ENCODE measurements around the gene DFFB.

Gene DFFB

DNA sequence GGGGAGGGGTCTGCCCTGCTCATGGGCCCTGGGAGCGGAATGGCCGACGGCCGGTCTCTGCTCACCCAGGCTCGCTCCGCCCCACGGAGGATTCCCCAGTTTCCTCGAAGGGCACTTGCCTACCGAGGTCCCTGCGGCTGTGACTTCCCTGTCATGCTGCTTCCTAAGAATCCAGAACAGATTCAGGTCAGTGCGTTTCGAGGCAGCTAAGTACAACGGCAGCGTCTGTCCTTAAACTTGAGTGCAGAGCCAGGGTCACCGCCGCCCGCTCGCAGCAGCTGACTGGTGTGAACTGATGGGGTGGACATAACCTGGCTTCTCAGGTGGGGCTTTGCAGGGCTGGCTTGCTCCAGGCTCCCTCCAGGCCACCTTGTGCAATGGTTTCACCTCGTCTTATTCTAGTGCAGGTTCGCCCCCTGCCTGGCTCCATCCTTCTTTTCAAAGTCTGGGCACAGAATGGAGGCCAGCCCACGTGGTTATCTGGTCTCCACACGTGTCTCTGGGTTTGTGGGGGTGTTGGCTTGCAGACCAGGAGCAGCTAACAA is 50.4 kb downstream of the DFFB start:
- H2BK12ac ChIP-seq (ENCODE audit: low read length), result no peak overlapping the region
- peak overlapping the region; percentile 83 for H2BK5ac ChIP-seq (ENCODE audit: low read length)
- H3K4me2 ChIP-seq (ENCODE audit: insufficient read depth, low read length, poor library complexity, severe bottlenecking), result no peak overlapping the region
- H2BK15ac ChIP-seq (ENCODE audit: low read length), result peak overlapping the region; percentile 62
- H3K27me3 ChIP-seq (ENCODE audit: control insufficient read depth in 3 of 3, insufficient read depth in 3 of 3, low read depth in 1 of 3, low read length in 3 of 3), result peaks cover 0 to 10% (median 0%) of the 10 kb centered on the region in 3 experiments
- H3K18ac ChIP-seq (ENCODE audit: low read length), result no peak overlapping the region
- H2AK5ac ChIP-seq (ENCODE audit: low read depth, low read length), result peak overlapping the region; percentile 92
- no peak overlapping the region for H2AFZ ChIP-seq (ENCODE audit: low read length)
- DNase-seq (ENCODE audit: low spot score), result no peak
- no peak overlapping the region for H3K9ac ChIP-seq (ENCODE audit: low read depth, low read length, poor library complexity)
- no peaks in the 10 kb centered on the region for H3K36me3 ChIP-seq (replicated peaks in 1 of 2; ENCODE audit: control insufficient read depth in 2 of 2, insufficient read depth in 2 of 2, low read length in 2 of 2)
- no peak overlapping the region for H3K23ac ChIP-seq (ENCODE audit: low read depth, low read length, poor library complexity)
- H3K14ac ChIP-seq (ENCODE audit: low read length), result no peak overlapping the region
- peaks cover 9 to 25% of the 10 kb centered on the region in 2 donors for H3K4me1 ChIP-seq (ENCODE audit: control insufficient read depth in 2 of 2, insufficient read depth in 1 of 2, low read depth in 1 of 2, low read length in 2 of 2)
- no peak overlapping the region for H3K27ac ChIP-seq (replicated peaks; ENCODE audit: low read length)
- H3K79me1 ChIP-seq (ENCODE audit: low read depth, low read length), result peaks cover 3% of the 10 kb centered on the region
- H3K4me3 ChIP-seq (ENCODE audit: low read length in 2 of 2), result no peak overlapping the region
- no peak overlapping the region for H4K8ac ChIP-seq (ENCODE audit: low read depth, low read length)
- no peak overlapping the region for H4K91ac ChIP-seq (ENCODE audit: low read depth, low read length, poor library complexity)
- H3K4ac ChIP-seq (ENCODE audit: low read length), result no peak overlapping the region
- no CpG with 5 or more reads among the region's 22 CpGs for WGBS, 2 donors (ENCODE audit: extremely low coverage in 2 of 2, insufficient read length in 2 of 2, insufficient replicate concordance in 1 of 2)
- no peak overlapping the region for H2BK120ac ChIP-seq (ENCODE audit: low read depth, low read length)
- H3K9me3 ChIP-seq (replicated peaks in 1 of 2; ENCODE audit: control insufficient read depth in 2 of 2, insufficient read depth in 1 of 2, low read depth in 1 of 2, low read length in 2 of 2), result no peaks in the 10 kb centered on the region

GRCh38 chr1:3908886-3909517 is 51.7 kb downstream of the DFFB start:
- Histone ChIP-seq H2AFZ (ENCODE audit: low read length) (no peak overlapping the region), H2AK5ac (ENCODE audit: low read depth, low read length) (peak overlapping the region; percentile 61)

GRCh38 chr1:3909615-3910014 is 52.3 kb downstream of the DFFB start:
- H2BK5ac ChIP-seq (ENCODE audit: low read length), result no peak overlapping the region
- no peak for DNase-seq (ENCODE audit: low spot score)
- WGBS, 2 donors (ENCODE audit: extremely low coverage in 2 of 2, insufficient read length in 2 of 2, insufficient replicate concordance in 1 of 2), result no CpG with 5 or more reads among the region's 7 CpGs
- no peak overlapping the region for H2AK5ac ChIP-seq (ENCODE audit: low read depth, low read length)
- no peaks in the 10 kb centered on the region for H3K36me3 ChIP-seq (replicated peaks in 1 of 2; ENCODE audit: control insufficient read depth in 2 of 2, insufficient read depth in 2 of 2, low read length in 2 of 2)
- no peak overlapping the region for H3K18ac ChIP-seq (ENCODE audit: low read length)
- no peak overlapping the region for H3K23ac ChIP-seq (ENCODE audit: low read depth, low read length, poor library complexity)
- no peak overlapping the region for H3K14ac ChIP-seq (ENCODE audit: low read length)
- H3K79me1 ChIP-seq (ENCODE audit: low read depth, low read length), result peaks cover 3% of the 10 kb centered on the region
- H3K4ac ChIP-seq (ENCODE audit: low read length), result no peak overlapping the region
- no peak overlapping the region for H2BK12ac ChIP-seq (ENCODE audit: low read length)
- peaks cover 0 to 13% (median 0%) of the 10 kb centered on the region in 3 experiments for H3K27me3 ChIP-seq (ENCODE audit: control insufficient read depth in 3 of 3, insufficient read depth in 3 of 3, low read depth in 1 of 3, low read length in 3 of 3)
- no peak overlapping the region for H3K9ac ChIP-seq (ENCODE audit: low read depth, low read length, poor library complexity)
- H2BK120ac ChIP-seq (ENCODE audit: low read depth, low read length), result no peak overlapping the region
- no peak overlapping the region for H3K4me2 ChIP-seq (ENCODE audit: insufficient read depth, low read length, poor library complexity, severe bottlenecking)
- no peak overlapping the region for H2BK15ac ChIP-seq (ENCODE audit: low read length)
- H3K4me1 ChIP-seq (ENCODE audit: control insufficient read depth in 2 of 2, insufficient read depth in 1 of 2, low read depth in 1 of 2, low read length in 2 of 2), result peaks cover 9 to 23% of the 10 kb centered on the region in 2 donors
- no peak overlapping the region for H4K8ac ChIP-seq (ENCODE audit: low read depth, low read length)
- no peak overlapping the region for H4K91ac ChIP-seq (ENCODE audit: low read depth, low read length, poor library complexity)
- no peak overlapping the region for H2AFZ ChIP-seq (ENCODE audit: low read length)
- H3K27ac ChIP-seq (replicated peaks; ENCODE audit: low read length), result no peak overlapping the region
- H3K4me3 ChIP-seq (ENCODE audit: low read length in 2 of 2), result no peak overlapping the region
- peaks cover 0 to 2% of the 10 kb centered on the region in 2 donors for H3K9me3 ChIP-seq (replicated peaks in 1 of 2; ENCODE audit: control insufficient read depth in 2 of 2, insufficient read depth in 1 of 2, low read depth in 1 of 2, low read length in 2 of 2)

More at GRCh38 chr1:3908886-3909517, 51.7 kb downstream of the DFFB start:
- Histone ChIP-seq H3K4me3 (ENCODE audit: low read length in 2 of 2) (no peak overlapping the region), H3K4ac (ENCODE audit: low read length) (no peak overlapping the region), H4K8ac (ENCODE audit: low read depth, low read length) (no peak overlapping the region), H3K79me1 (ENCODE audit: low read depth, low read length) (peaks cover 3% of the 10 kb centered on the region), H3K36me3 (replicated peaks in 1 of 2; ENCODE audit: control insufficient read depth in 2 of 2, insufficient read depth in 2 of 2, low read length in 2 of 2) (no peaks in the 10 kb centered on the region), H2BK5ac (ENCODE audit: low read length) (no peak overlapping the region), H2BK12ac (ENCODE audit: low read length) (peak overlapping the region; percentile 4), H3K9me3 (replicated peaks in 1 of 2; ENCODE audit: control insufficient read depth in 2 of 2, insufficient read depth in 1 of 2, low read depth in 1 of 2, low read length in 2 of 2) (peaks cover 0 to 2% of the 10 kb centered on the region in 2 donors), H2BK15ac (ENCODE audit: low read length) (peak overlapping the region; percentile 55), H4K91ac (ENCODE audit: low read depth, low read length, poor library complexity) (no peak overlapping the region), H3K4me2 (ENCODE audit: insufficient read depth, low read length, poor library complexity, severe bottlenecking) (no peak overlapping the region), H3K14ac (ENCODE audit: low read length) (peak overlapping the region; percentile 17), H3K27me3 (ENCODE audit: control insufficient read depth in 3 of 3, insufficient read depth in 3 of 3, low read depth in 1 of 3, low read length in 3 of 3) (peaks cover 0 to 10% (median 0%) of the 10 kb centered on the region in 3 experiments), H3K27ac (replicated peaks; ENCODE audit: low read length) (no peak overlapping the region), H3K4me1 (ENCODE audit: control insufficient read depth in 2 of 2, insufficient read depth in 1 of 2, low read depth in 1 of 2, low read length in 2 of 2) (peaks cover 9 to 23% of the 10 kb centered on the region in 2 donors), H3K23ac (ENCODE audit: low read depth, low read length, poor library complexity) (peak overlapping the region; percentile 45), H3K18ac (ENCODE audit: low read length) (peak overlapping the region; percentile 45), H2BK120ac (ENCODE audit: low read depth, low read length) (no peak overlapping the region), H3K9ac (ENCODE audit: low read depth, low read length, poor library complexity) (no peak overlapping the region)
- WGBS, 2 donors (ENCODE audit: extremely low coverage in 2 of 2, insufficient read length in 2 of 2, insufficient replicate concordance in 1 of 2), result no CpG with 5 or more reads among the region's 17 CpGs
- DNase-seq (ENCODE audit: low spot score), result no peak

- H4K8ac ChIP-seq (ENCODE audit: low read depth, low read length), result peak overlapping the region; percentile 48
- H3K4me2 ChIP-seq (ENCODE audit: insufficient read depth, low read length, poor library complexity, severe bottlenecking), result no peak overlapping the region
- peaks cover 0 to 13% (median 0%) of the 10 kb centered on the region in 3 experiments for H3K27me3 ChIP-seq (ENCODE audit: control insufficient read depth in 3 of 3, insufficient read depth in 3 of 3, low read depth in 1 of 3, low read length in 3 of 3)
- H3K4ac ChIP-seq (ENCODE audit: low read length), result no peak overlapping the region
- peak overlapping the region; percentile 40 for H3K9ac ChIP-seq (ENCODE audit: low read depth, low read length, poor library complexity)
- H3K36me3 ChIP-seq (replicated peaks in 1 of 2; ENCODE audit: control insufficient read depth in 2 of 2, insufficient read depth in 2 of 2, low read length in 2 of 2), result no peaks in the 10 kb centered on the region
- H2BK120ac ChIP-seq (ENCODE audit: low read depth, low read length), result no peak overlapping the region
- no peak overlapping the region for H3K27ac ChIP-seq (replicated peaks; ENCODE audit: low read length)
- no peak overlapping the region for H2BK5ac ChIP-seq (ENCODE audit: low read length)
- H3K18ac ChIP-seq (ENCODE audit: low read length), result peak overlapping the region; percentile 82
- H3K14ac ChIP-seq (ENCODE audit: low read length), result peak overlapping the region; percentile 31
- peak overlapping the region; percentile 100 for H2AK5ac ChIP-seq (ENCODE audit: low read depth, low read length)
- peak overlapping the region; percentile 69 for H2BK12ac ChIP-seq (ENCODE audit: low read length)
- peaks cover 0 to 2% of the 10 kb centered on the region in 2 donors for H3K9me3 ChIP-seq (replicated peaks in 1 of 2; ENCODE audit: control insufficient read depth in 2 of 2, insufficient read depth in 1 of 2, low read depth in 1 of 2, low read length in 2 of 2)
- H3K4me3 ChIP-seq (ENCODE audit: low read length in 2 of 2), result no peak overlapping the region
- H3K79me1 ChIP-seq (ENCODE audit: low read depth, low read length), result peaks cover 3% of the 10 kb centered on the region
- no peak overlapping the region for H4K91ac ChIP-seq (ENCODE audit: low read depth, low read length, poor library complexity)
- H3K23ac ChIP-seq (ENCODE audit: low read depth, low read length, poor library complexity), result peak overlapping the region; percentile 59
- peaks cover 9 to 23% of the 10 kb centered on the region in 2 donors for H3K4me1 ChIP-seq (ENCODE audit: control insufficient read depth in 2 of 2, insufficient read depth in 1 of 2, low read depth in 1 of 2, low read length in 2 of 2)
- no peak overlapping the region for H2AFZ ChIP-seq (ENCODE audit: low read length)
- DNase-seq (ENCODE audit: low spot score), result no peak
- peak overlapping the region; percentile 91 for H2BK15ac ChIP-seq (ENCODE audit: low read length)
- WGBS, 2 donors (ENCODE audit: extremely low coverage in 2 of 2, insufficient read length in 2 of 2, insufficient replicate concordance in 1 of 2), result no CpG with 5 or more reads among the region's 30 CpGs
Measured at GRCh38 chr1:3910049-3910731, 52.9 kb downstream of the DFFB start.

All from neuronal stem cell (in vitro differentiated cells).